Prostate gland (tissue), 2 donors: ENCODE measurements around the gene NUDT17. TPM values are rescaled to one million over a fixed set of nuclear protein-coding genes. Genes with fewer than 3 reads are reported as not detected.
A peak's percentile ranks its signal among the peaks of the same experiment; 100 is the strongest.

Experiments used
- DNase-seq: peaks from one replicate; pipeline ENCODE4 v3.0.0-alpha.2; 2019; ENCODE audit warnings: low spot score
- H3K27ac ChIP-seq, 2 donors: fragments of 200-600 bp; sonication (generic); 2 replicates each; pipeline ENCODE4 v1.5.1; 2017 to 2019
- H3K27me3 ChIP-seq: fragments of 200-600 bp; sonication (generic); replicated peaks from 2 replicates; pipeline ENCODE4 v1.5.1; 2019; ENCODE audit not compliant: insufficient read depth
- H3K36me3 ChIP-seq, 2 donors: fragments of 200-600 bp; sonication (generic); 1 replicate in 1 of 2; 2 replicates in 1 of 2; pipeline versions ENCODE4 v1.5.1 to v1.8.1; 2017 to 2019
- H3K4me1 ChIP-seq: fragments of 200-600 bp; sonication (generic); replicated peaks from 2 replicates; pipeline ENCODE4 v1.5.1; 2019
- H3K4me3 ChIP-seq, 2 donors: fragments of 200-600 bp; sonication (generic); 2 replicates each; pipeline ENCODE4 v1.5.1; 2017 to 2019
- H3K9me3 ChIP-seq: fragments of 200-600 bp; sonication (generic); 2 replicates; pipeline ENCODE4 v1.5.1; 2017
- POLR2A ChIP-seq: fragments of 450-650 bp; IDR thresholded peaks from one replicate; pipeline ENCODE4 v1.6.1; 2016; ENCODE audit warnings: antibody characterized with exemption, mild to moderate bottlenecking
- POLR2AphosphoS5 ChIP-seq: sonication (generic); formaldehyde crosslinking; IDR thresholded peaks from one replicate; pipeline ENCODE4 v1.6.1; 2017; ENCODE audit warnings: antibody characterized with exemption
- WGBS: methylation state at CpG from one replicate; pipeline ENCODE4 v1.1.5; 2018; 5-methylcytosine and 5-hydroxymethylcytosine counted together
- intact Hi-C: fragments of 100-400 bp; cut with DNase I; formaldehyde crosslinking; loops from one replicate; pipeline ENCODE4 v1.14.2; 2022
- total RNA-seq, 2 donors: library from RNA; depleted of rRNA; stranded (reverse); fragments of >200 nt; gene quantifications; one replicate each; pipeline ENCODE4 v1.1.0, GENCODE V29; 2016
- TF ChIP-seq, protein P1 (sequence below), 4 experiments: fragments of 200-600 bp in 2 of 4; fragments of 450-650 bp in 2 of 4; sonication (generic) in 2 of 4; IDR thresholded peaks; 1 replicate in 3 of 4; 2 replicates in 1 of 4; pipeline ENCODE4 v1.5.1; 2016 to 2019; ENCODE audit warnings: antibody characterized with exemption in 4 of 4, mild to moderate bottlenecking in 2 of 4, moderate library complexity in 2 of 4

NUDT17 gene
- total RNA-seq, 2 donors from 2014 or later = 3.5 to 8.6 TPM

- Histone ChIP-seq H3K27ac (peak overlapping the region; percentile 97 to 98), H3K9me3 (no peaks in the 10 kb centered on the region), H3K4me3 (peak overlapping the region in 1 of 2 donors; percentile 22), H3K27me3 (no peaks in the 10 kb centered on the region), H3K36me3 (no peaks in the 10 kb centered on the region), H3K4me1 (peaks cover 18% of the 10 kb centered on the region)
- 2% methylated on average over 6 of the region's 6 CpGs for WGBS
- peak; percentile 99 for DNase-seq
- intact Hi-C loops = loop anchor here (1.0 to 5.0 kb wide), 2 partner anchors 18 to 125 kb away; partner anchors contain the start of gene ITGA10
- peak; percentile 99 for TF ChIP-seq POLR2AphosphoS5
- TF ChIP-seq, protein P1, sequence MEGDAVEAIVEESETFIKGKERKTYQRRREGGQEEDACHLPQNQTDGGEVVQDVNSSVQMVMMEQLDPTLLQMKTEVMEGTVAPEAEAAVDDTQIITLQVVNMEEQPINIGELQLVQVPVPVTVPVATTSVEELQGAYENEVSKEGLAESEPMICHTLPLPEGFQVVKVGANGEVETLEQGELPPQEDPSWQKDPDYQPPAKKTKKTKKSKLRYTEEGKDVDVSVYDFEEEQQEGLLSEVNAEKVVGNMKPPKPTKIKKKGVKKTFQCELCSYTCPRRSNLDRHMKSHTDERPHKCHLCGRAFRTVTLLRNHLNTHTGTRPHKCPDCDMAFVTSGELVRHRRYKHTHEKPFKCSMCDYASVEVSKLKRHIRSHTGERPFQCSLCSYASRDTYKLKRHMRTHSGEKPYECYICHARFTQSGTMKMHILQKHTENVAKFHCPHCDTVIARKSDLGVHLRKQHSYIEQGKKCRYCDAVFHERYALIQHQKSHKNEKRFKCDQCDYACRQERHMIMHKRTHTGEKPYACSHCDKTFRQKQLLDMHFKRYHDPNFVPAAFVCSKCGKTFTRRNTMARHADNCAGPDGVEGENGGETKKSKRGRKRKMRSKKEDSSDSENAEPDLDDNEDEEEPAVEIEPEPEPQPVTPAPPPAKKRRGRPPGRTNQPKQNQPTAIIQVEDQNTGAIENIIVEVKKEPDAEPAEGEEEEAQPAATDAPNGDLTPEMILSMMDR (IDR thresholded peaks at IDR 0.05) = peak; percentile 93 to 99 (median 97)
- TF ChIP-seq POLR2A = peak; percentile 37
Measured at GRCh38 chr1:145891587-145892485, 46.4 kb downstream of the NUDT17 start.

GRCh38 chr1:145892486-145893087 is 47.2 kb downstream of the NUDT17 start:
- H3K27ac ChIP-seq = peak overlapping the region; percentile 97 to 98
- H3K4me1 ChIP-seq = peaks cover 18% of the 10 kb centered on the region
- H3K27me3 ChIP-seq = no peaks in the 10 kb centered on the region
- peak; percentile 51 for DNase-seq
- no peak overlapping the region for H3K4me3 ChIP-seq
- intact Hi-C loops = loop anchor here (1.0 to 5.0 kb wide), 2 partner anchors 18 to 125 kb away; partner anchors contain the start of gene ITGA10
- TF ChIP-seq POLR2A (peak; percentile 4), POLR2AphosphoS5 (no peak)
- TF ChIP-seq, protein P1 (IDR thresholded peaks at IDR 0.05) = no peak
- no peaks in the 10 kb centered on the region for H3K36me3 ChIP-seq
- WGBS = 27% methylated on average over 3 of the region's 3 CpGs
- no peaks in the 10 kb centered on the region for H3K9me3 ChIP-seq

DNA sequence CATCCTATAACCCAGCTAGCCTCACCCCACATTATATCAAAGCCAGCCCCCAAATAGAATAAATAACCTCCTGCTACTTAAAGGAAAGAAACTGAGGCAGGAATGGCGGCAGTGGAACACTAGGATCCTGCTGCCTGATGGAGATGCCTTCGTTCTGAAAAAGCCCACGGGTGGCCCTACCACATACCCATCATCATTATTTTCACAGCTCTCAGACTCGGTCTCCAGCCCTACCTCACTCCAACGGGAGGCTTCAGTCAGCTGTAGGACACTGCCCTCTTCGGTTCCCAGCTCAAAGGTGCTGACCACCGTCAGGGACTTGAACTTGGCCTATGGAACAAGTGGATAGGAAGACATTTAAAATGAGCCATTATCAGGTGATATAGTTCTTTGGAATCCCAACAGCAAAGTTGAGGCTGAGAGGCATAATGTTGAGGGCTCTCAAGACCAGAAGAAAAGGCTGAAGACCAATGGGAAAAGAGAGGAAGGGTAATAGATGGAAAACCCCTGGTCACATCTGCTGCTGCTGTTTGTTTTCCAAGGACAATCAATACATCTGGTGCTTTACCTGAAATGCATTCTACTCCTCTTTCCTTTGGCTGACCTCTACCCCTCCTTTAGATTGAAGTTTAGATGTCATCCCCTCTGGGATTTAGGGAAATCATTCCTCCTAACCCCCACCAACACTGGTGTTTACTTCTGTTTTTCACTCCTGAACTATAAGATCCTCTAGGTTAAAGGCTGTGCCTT is 48.1 kb downstream of the NUDT17 start:
- Histone ChIP-seq H3K9me3 (no peaks in the 10 kb centered on the region), H3K4me3 (no peak overlapping the region), H3K27ac (peak overlapping the region; percentile 97 to 98), H3K4me1 (peaks cover 18% of the 10 kb centered on the region), H3K27me3 (no peaks in the 10 kb centered on the region), H3K36me3 (no peaks in the 10 kb centered on the region)
- intact Hi-C loops = loop anchor here (5.0 kb wide), 1 partner anchor 124 kb away; no protein-coding TSS in a partner anchor
- TF ChIP-seq POLR2AphosphoS5 = no peak
- TF ChIP-seq, protein P1 (IDR thresholded peaks at IDR 0.05) = no peak
- TF ChIP-seq POLR2A = no peak
- DNase-seq = no peak
- 87% methylated on average over 7 of the region's 7 CpGs for WGBS

DNA sequence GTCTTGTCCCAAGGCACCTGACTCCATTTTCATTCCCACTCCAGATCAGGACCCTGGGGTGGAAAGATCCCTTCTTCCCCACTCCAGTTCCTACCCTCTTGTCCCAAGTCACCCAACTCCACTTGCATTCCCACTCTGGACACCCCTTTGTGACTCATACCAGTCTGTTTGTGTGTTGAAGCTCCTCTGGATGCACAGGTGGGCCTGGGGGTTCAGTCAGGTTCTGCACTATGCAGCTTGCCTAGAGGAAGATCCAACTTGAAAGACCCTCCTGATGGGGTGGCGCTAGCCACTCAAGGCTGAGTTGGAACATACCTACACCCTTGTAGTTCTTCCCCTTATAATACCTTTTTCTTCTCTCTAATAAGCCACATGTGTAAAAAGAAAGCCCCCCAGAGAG is 50.0 kb downstream of the NUDT17 start:
- WGBS = 100% methylated on average over 1 of the region's 1 CpG
- intact Hi-C loops = no loop called here
- H3K36me3 ChIP-seq = no peaks in the 10 kb centered on the region
- H3K27me3 ChIP-seq = no peaks in the 10 kb centered on the region
- H3K27ac ChIP-seq = no peak overlapping the region
- H3K9me3 ChIP-seq = no peaks in the 10 kb centered on the region
- TF ChIP-seq POLR2AphosphoS5 = no peak
- TF ChIP-seq POLR2A = no peak
- TF ChIP-seq, protein P1 (IDR thresholded peaks at IDR 0.05) = no peak
- peaks cover 14% of the 10 kb centered on the region for H3K4me1 ChIP-seq
- no peak for DNase-seq
- H3K4me3 ChIP-seq = no peak overlapping the region
